Mucosa of rectum (tissue), 2 donors: Measurements from ENCODE around the gene CATSPERZ.
A peak's percentile ranks its signal among the peaks of the same experiment; 100 is the strongest.

ENCODE experiments used
- H3K27ac ChIP-seq, 2 donors: one replicate each; pipeline ENCODE4 v1.7.0; 2013; ENCODE audit warnings: inconsistent platforms in 2 of 2, low read depth in 2 of 2, low read length in 2 of 2
- H3K27me3 ChIP-seq, 2 donors: one replicate each; pipeline ENCODE4 v1.7.0; 2013; ENCODE audit warnings: low read length in 2 of 2; ENCODE audit not compliant: control insufficient read depth in 2 of 2, insufficient read depth in 2 of 2
- H3K36me3 ChIP-seq, 2 donors: one replicate each; pipeline ENCODE4 v1.7.0; 2013; ENCODE audit warnings: low read length in 2 of 2; ENCODE audit not compliant: control insufficient read depth in 2 of 2, insufficient read depth in 2 of 2
- H3K4me1 ChIP-seq, 2 donors: one replicate each; pipeline ENCODE4 v1.7.0; 2013; ENCODE audit warnings: low read length in 2 of 2, mild to moderate bottlenecking in 1 of 2; ENCODE audit not compliant: control insufficient read depth in 2 of 2, insufficient read depth in 2 of 2
- H3K4me3 ChIP-seq, 2 donors: one replicate each; pipeline ENCODE4 v1.7.0; 2013; ENCODE audit warnings: low read length in 2 of 2
- H3K9ac ChIP-seq, 2 donors: one replicate each; pipeline ENCODE4 v1.7.0; 2013; ENCODE audit warnings: low read length in 2 of 2, low read depth in 1 of 2, mild to moderate bottlenecking in 1 of 2
- H3K9me3 ChIP-seq, 2 donors: one replicate each; pipeline ENCODE4 v1.7.0; 2013; ENCODE audit warnings: low read length in 2 of 2; ENCODE audit not compliant: control insufficient read depth in 2 of 2
- donor health status: healthy.
- donor health status: Normal muscosa, but diverticular disease.

Gene CATSPERZ

DNA sequence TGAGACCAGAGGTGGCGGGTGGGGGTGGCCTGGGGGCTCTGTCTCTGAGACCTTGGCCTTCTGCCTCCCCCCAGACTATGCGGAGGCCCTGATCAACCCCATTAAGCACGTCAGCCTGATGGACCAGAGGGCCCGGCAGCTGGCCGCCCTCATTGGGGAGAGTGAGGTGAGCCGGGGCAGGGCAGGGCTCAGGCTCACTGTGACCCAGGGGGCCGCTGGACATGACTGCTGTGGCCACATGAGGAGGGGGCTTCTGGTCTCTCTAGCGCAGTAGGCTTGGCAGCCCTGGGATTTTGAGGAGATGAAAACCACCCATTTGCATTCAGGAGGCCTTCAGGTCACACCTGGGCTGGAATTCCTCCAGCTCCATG, 36.2 kb upstream of the CATSPERZ start:
- H3K9ac ChIP-seq, result no peak overlapping the region
- peaks cover 55 to 62% of the 10 kb centered on the region in 2 donors for H3K36me3 ChIP-seq
- no peaks in the 10 kb centered on the region for H3K9me3 ChIP-seq
- no peak overlapping the region for H3K27ac ChIP-seq
- no peak overlapping the region for H3K4me3 ChIP-seq
- H3K4me1 ChIP-seq, result peaks cover 16 to 21% of the 10 kb centered on the region in 2 donors
- no peaks in the 10 kb centered on the region for H3K27me3 ChIP-seq

DNA sequence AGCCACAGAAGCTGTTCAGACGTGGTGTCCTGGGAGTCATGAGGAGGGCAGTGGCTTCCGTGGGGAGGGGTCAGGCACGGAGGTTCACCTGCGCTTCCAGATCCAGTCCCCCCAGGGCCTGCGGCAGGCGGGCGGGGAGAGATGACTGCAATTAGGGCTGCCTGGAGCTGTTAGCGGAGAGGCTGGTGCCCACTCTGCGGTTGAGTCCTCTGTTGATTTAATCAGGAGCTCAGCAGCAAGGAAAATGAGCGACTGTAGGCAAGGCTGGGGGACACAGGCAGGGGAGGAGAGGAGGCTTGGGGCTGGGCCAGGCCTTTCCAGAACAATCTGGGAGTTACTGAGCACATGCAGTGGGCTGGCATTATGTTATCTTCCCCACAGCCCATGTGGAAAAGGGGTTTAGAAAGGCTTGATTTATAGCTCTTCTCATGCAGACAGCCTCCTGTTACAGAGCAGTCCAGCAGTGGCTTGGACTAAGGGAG, 35.7 kb upstream of the CATSPERZ start:
- Histone ChIP-seq H3K4me1 (peaks cover 19 to 23% of the 10 kb centered on the region in 2 donors), H3K27me3 (no peaks in the 10 kb centered on the region), H3K27ac (no peak overlapping the region), H3K9ac (no peak overlapping the region), H3K4me3 (no peak overlapping the region), H3K36me3 (peaks cover 52 to 58% of the 10 kb centered on the region in 2 donors), H3K9me3 (no peaks in the 10 kb centered on the region)

DNA sequence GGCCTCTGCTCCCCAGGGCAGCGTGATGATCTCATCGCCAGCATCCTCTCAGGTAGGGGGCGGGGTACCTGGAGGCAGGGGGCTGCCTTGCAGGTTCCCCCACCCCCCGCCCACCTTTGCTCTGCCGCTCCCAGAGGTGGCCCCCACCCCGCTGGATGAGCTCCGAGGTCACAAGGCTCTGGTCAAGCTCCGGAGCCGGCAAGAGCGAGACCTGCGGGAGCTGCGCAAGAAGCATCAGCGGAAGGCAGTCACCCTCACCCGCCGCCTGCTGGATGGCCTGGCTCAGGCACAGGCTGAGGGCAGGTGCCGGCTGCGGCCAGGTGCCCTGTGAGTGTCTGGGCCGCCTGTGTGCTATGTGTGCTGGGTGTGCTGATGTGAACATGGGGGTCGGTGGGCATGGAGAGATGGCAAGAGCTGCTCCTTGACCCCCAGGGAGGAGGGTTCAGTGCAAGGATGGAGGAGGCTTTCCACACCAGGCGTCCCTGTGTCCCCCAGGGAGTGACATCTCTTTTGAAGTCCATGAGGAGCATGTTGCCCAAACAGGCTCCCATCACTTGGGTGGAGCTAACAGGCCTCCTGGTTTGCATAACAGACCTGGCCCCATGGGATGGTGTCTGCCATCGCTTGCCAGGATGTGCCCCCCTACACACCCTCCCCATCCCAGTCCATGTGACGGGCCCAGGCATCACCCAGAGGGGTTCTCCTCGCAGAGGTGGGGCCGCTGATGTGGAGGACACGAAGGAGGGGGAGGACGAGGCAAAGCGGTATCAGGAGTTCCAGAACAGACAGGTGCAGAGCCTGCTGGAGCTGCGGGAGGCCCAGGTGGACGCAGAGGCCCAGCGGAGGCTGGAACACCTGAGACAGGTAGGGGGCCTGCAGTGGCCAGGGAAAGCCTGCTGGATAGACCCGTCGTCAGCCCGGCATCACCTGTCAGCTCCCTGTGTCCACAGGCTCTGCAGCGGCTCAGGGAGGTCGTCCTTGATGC, 34.7 kb upstream of the CATSPERZ start:
- H3K27me3 ChIP-seq, result no peaks in the 10 kb centered on the region
- peaks cover 42 to 48% of the 10 kb centered on the region in 2 donors for H3K36me3 ChIP-seq
- no peak overlapping the region for H3K9ac ChIP-seq
- no peaks in the 10 kb centered on the region for H3K9me3 ChIP-seq
- H3K27ac ChIP-seq, result no peak overlapping the region
- H3K4me3 ChIP-seq, result no peak overlapping the region
- H3K4me1 ChIP-seq, result peaks cover 19 to 23% of the 10 kb centered on the region in 2 donors

- Histone ChIP-seq H3K9me3 (no peaks in the 10 kb centered on the region), H3K4me3 (no peak overlapping the region), H3K27ac (no peak overlapping the region), H3K36me3 (peaks cover 40 to 46% of the 10 kb centered on the region in 2 donors), H3K9ac (no peak overlapping the region), H3K4me1 (peaks cover 19 to 23% of the 10 kb centered on the region in 2 donors), H3K27me3 (no peaks in the 10 kb centered on the region)
Measured at GRCh38 chr11:64266339-64266738, 33.8 kb upstream of the CATSPERZ start.

GRCh38 chr11:64267207-64267945, 32.8 kb upstream of the CATSPERZ start:
- Histone ChIP-seq H3K27ac (peak overlapping the region; percentile 96 to 98), H3K9ac (peak overlapping the region in 1 of 2 donors; percentile 92)

GRCh38 chr11:64268025-64268892, 31.9 kb upstream of the CATSPERZ start:
- peak overlapping the region; percentile 83 to 96 for H3K4me3 ChIP-seq
- H3K9ac ChIP-seq, result peak overlapping the region; percentile 84 to 92
- H3K4me1 ChIP-seq, result peaks cover 28 to 35% of the 10 kb centered on the region in 2 donors

More at GRCh38 chr11:64267207-64267945, 32.8 kb upstream of the CATSPERZ start:
- no peak overlapping the region for H3K4me3 ChIP-seq
- no peaks in the 10 kb centered on the region for H3K9me3 ChIP-seq
- H3K27me3 ChIP-seq, result no peaks in the 10 kb centered on the region
- peaks cover 32 to 38% of the 10 kb centered on the region in 2 donors for H3K36me3 ChIP-seq
- peaks cover 26 to 31% of the 10 kb centered on the region in 2 donors for H3K4me1 ChIP-seq

DNA sequence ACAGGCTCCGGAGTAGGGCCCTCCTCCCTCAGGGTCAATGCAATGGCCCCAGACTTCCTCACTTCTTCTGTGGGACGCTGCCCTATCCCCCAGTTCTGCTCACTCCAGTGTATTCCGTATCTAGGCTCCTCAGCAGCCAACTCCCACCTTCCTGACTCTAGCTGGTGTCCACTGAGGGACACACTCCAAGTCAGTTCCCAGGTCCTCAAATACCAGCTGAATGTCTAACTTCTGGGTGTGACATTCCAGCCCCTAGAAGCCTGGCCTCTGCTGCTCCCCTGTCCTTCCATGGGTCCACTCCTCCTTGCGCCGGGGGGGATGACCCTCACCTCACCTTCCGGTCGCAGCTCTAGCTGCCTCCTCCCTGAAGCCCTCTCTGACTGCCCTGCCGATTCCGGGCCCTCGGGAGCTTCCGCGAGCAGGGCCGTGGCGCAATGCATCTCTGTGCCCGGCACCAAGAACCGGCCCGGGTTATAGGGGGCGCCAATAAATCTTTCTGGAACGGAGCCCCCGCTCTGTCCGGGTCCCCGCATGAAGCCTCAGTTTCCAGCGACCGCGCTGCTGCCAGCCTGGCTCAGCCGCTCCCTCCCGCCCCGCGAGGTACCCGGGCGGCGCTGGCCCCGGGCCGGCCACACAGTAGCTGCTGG, 31.1 kb upstream of the CATSPERZ start:
- H3K4me3 ChIP-seq, result peak overlapping the region; percentile 83 to 96
- H3K36me3 ChIP-seq, result peaks cover 18 to 23% of the 10 kb centered on the region in 2 donors
- H3K27me3 ChIP-seq, result no peaks in the 10 kb centered on the region
- peak overlapping the region; percentile 84 to 92 for H3K9ac ChIP-seq
- H3K27ac ChIP-seq, result peak overlapping the region; percentile 96 to 98
- H3K4me1 ChIP-seq, result peaks cover 32 to 38% of the 10 kb centered on the region in 2 donors
- H3K9me3 ChIP-seq, result no peaks in the 10 kb centered on the region

More at GRCh38 chr11:64268025-64268892, 31.9 kb upstream of the CATSPERZ start:
- no peaks in the 10 kb centered on the region for H3K9me3 ChIP-seq
- H3K27me3 ChIP-seq, result no peaks in the 10 kb centered on the region
- H3K27ac ChIP-seq, result peak overlapping the region; percentile 96 to 98
- peaks cover 24 to 29% of the 10 kb centered on the region in 2 donors for H3K36me3 ChIP-seq

DNA sequence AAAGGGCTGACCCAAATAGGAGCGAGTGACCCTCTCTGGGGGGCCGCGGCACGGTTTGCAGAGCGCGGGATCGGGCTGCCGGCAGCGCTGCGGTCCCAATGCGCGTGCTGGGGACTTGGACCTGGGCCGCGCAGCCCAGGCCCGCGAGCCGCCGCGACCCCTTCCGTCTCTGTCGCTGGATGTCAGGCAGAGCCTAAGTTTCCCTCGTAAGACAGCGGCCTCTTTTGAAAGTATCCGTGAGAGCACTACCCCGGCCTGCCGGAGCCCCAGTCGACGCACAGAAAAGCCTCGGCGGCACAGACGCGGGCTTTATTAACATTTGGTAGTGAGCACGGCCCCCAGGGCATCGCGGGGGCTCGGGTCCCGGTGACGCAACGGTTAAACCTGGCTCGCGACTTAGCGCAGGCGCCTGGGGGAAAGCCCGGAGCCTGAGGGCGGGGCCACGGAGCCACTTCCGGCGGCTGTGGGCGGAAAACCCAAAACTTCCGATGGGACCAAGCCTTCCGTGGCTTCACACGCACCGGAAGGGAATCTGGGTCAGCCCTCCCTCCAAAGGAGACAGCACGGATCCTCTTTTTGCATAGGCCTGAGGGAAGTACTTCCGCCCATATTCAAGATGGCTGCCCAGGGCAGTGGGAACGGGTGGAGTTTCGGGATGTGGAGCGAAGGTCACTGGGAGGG, 30.5 kb upstream of the CATSPERZ start:
- Histone ChIP-seq H3K4me3 (peak overlapping the region; percentile 83 to 96), H3K27me3 (no peaks in the 10 kb centered on the region), H3K4me1 (peaks cover 32 to 39% of the 10 kb centered on the region in 2 donors), H3K9me3 (no peaks in the 10 kb centered on the region), H3K9ac (peak overlapping the region; percentile 84 to 92), H3K27ac (peak overlapping the region; percentile 96 to 98), H3K36me3 (peaks cover 16% of the 10 kb centered on the region in 2 donors)
